ENCODE measurements around the gene ZNF547. TPM values are rescaled to one million over a fixed set of nuclear protein-coding genes. Genes with fewer than 3 reads are reported as not detected.
A peak's percentile ranks its signal among the peaks of the same experiment; 100 is the strongest.

Gene ZNF547
- total and polyA plus RNA-seq, 11 donors = 1.7 to 3.7 (median 2.6) TPM

DNA sequence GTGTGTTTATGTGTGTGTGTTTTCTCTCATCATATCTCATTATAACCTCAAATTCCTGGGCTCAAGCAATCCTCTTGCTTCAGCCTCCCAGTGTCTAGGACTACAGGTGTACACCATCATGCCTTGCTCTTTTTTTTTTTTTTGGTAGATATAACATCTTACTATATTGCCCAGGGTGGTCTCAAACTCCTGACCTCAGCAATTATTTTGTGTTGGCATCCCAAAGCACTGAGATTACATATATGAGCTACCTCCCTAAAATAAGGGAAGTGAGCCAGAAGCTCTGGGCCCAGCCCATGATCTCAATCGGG is 43.5 kb upstream of the ZNF547 start:
- Histone ChIP-seq H3K36me3 (peaks cover 0 to 20% (median 15%) of the 10 kb centered on the region in 9 donors), H3K27me3 (peaks cover 0 to 28% (median 0%) of the 10 kb centered on the region in 9 donors), H3K9me3 (peaks cover 0 to 12% (median 0%) of the 10 kb centered on the region in 12 donors), H3K4me1 (peaks cover 0 to 33% (median 20%) of the 10 kb centered on the region in 12 donors), H3K27ac (peak overlapping the region; percentile 66 to 96 (median 91)), H3K4me3 (peak overlapping the region; percentile 74 to 96 (median 87))
- peak; percentile 7 to 14 (median 12) for ATAC-seq
- no peak for DNase-seq
- TF ChIP-seq, protein P1, sequence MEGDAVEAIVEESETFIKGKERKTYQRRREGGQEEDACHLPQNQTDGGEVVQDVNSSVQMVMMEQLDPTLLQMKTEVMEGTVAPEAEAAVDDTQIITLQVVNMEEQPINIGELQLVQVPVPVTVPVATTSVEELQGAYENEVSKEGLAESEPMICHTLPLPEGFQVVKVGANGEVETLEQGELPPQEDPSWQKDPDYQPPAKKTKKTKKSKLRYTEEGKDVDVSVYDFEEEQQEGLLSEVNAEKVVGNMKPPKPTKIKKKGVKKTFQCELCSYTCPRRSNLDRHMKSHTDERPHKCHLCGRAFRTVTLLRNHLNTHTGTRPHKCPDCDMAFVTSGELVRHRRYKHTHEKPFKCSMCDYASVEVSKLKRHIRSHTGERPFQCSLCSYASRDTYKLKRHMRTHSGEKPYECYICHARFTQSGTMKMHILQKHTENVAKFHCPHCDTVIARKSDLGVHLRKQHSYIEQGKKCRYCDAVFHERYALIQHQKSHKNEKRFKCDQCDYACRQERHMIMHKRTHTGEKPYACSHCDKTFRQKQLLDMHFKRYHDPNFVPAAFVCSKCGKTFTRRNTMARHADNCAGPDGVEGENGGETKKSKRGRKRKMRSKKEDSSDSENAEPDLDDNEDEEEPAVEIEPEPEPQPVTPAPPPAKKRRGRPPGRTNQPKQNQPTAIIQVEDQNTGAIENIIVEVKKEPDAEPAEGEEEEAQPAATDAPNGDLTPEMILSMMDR (IDR thresholded peaks at IDR 0.05) = no peak
- no peak for TF ChIP-seq POLR2A (IDR thresholded peaks at IDR 0.05)
- intact Hi-C loops (cut with DNase I) = loop anchor here in 8 of 10 donors (1.0 to 5.0 kb wide), 8 partner anchors 31 to 71 kb away; partner anchors contain the start of genes ZNF460 (in 3 of the 8), TRAPPC2B (in 2 of the 8), ZNF547 (in 2 of the 8) and ZNF304 (in 1 of the 8)
- WGBS, 4 donors = 0 to 2% (median 1%) methylated on average over 1 of the region's 1 CpG

GRCh38 chr19:57320180-57321084 is 42.9 kb upstream of the ZNF547 start, which contains the start of gene ZNF543:
Gene ZNF543 (plus strand): TSS chr19:57320472. CDS start chr19:57320854, 382 bp downstream.
- Histone ChIP-seq H3K4me3 (peak within 1 kb of the TSS; percentile 74 to 96 (median 87)), H3K36me3 (peaks cover 0 to 26% (median 21%) of the 10 kb centered on the region in 9 donors), H3K27me3 (peaks cover 0 to 28% (median 0%) of the 10 kb centered on the region in 9 donors), H3K4me1 (peaks cover 0 to 33% (median 20%) of the 10 kb centered on the region in 12 donors), H3K27ac (peak within 1 kb of the TSS; percentile 66 to 96 (median 91)), H3K9me3 (peaks cover 0 to 19% (median 0%) of the 10 kb centered on the region in 12 donors)
- intact Hi-C loops (cut with DNase I) = loop anchor here in 7 of 10 donors (1.0 to 5.0 kb wide), 8 partner anchors 31 to 70 kb away; partner anchors contain the start of genes TRAPPC2B (in 2 of the 7), ZNF460 (in 2 of the 7), ZNF547 (in 2 of the 7) and ZNF304 (in 1 of the 7)
- ATAC-seq = peak; percentile 99 to 100 (median 100)
- peak; percentile 97 to 98 (median 98) for DNase-seq
- WGBS, 4 donors = 0 to 1% (median 1%) methylated on average over 38 to 71 of the region's 71 CpGs
- peak; percentile 65 to 90 for TF ChIP-seq POLR2A (IDR thresholded peaks at IDR 0.05)
- TF ChIP-seq, protein P1 (IDR thresholded peaks at IDR 0.05) = no peak

DNA sequence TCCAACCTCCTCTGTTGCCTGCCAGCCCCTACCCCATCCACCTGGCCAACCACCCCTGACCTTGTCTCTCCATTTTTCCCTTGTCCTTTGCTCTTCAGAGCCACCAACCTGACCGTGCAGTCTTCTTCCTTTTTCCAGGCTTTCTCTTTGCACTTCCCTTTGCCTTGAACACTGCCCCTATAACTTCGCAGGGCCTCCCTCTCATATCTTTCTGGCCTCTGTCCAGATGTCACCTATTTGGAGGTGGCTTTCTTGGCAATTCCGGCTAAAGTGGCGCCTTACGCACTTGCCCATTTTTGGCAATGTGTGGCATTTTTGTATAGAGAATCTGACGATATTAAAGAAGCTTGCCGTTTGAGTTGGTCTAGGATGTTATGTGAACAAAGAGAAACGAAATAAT is 42.2 kb upstream of the ZNF547 start:
- peaks cover 0 to 33% (median 28%) of the 10 kb centered on the region in 9 donors for H3K36me3 ChIP-seq
- TF ChIP-seq, protein P1 (IDR thresholded peaks at IDR 0.05) = no peak
- no peak for TF ChIP-seq POLR2A (IDR thresholded peaks at IDR 0.05)
- intact Hi-C loops (cut with DNase I) = loop anchor here in 6 of 10 donors (2.0 to 5.0 kb wide), 7 partner anchors 34 to 70 kb away; partner anchors contain the start of genes TRAPPC2B (in 2 of the 6), ZNF460 (in 2 of the 6) and ZNF547 (in 2 of the 6)
- ATAC-seq = no peak
- DNase-seq = no peak
- peak overlapping the region; percentile 74 to 96 (median 87) for H3K4me3 ChIP-seq
- peaks cover 0 to 25% (median 0%) of the 10 kb centered on the region in 12 donors for H3K9me3 ChIP-seq
- peaks cover 0 to 25% (median 0%) of the 10 kb centered on the region in 9 donors for H3K27me3 ChIP-seq
- 30 to 36% (median 32%) methylated on average over 8 of the region's 8 CpGs for WGBS, 4 donors
- peak overlapping the region in 10 of 12 donors; percentile 85 to 96 (median 92) for H3K27ac ChIP-seq
- peaks cover 0 to 33% (median 20%) of the 10 kb centered on the region in 12 donors for H3K4me1 ChIP-seq

All from heart left ventricle (tissue), 16 donors.